SKM-1 treated with dmso at 0.1 percent for 144 hours (cell line): Measurements from ENCODE around the gene RD3L.
"Not testable (repeated sequence)": the region's sequence is repeated elsewhere in the genome, so short reads cannot be mapped to it uniquely, and the experiment has no call there.

Source experiments
- DNase-seq: peaks from one replicate; lab custom pipeline; 2025; ENCODE audit not compliant: unreplicated experiment; lab: John Stamatoyannopoulos, UW

The RD3L gene

GRCh38 chr14:103928011-103928890, 14.1 kb downstream of the RD3L start, which contains the start of gene TDRD9:
TSS of gene TDRD9 (plus strand) at chr14:103928456. CDS start at chr14:103928510, 54 bp downstream.
- DNase-seq, result no peak

- DNase-seq, result no peak
Observed at GRCh38 chr14:103927566-103927965, 14.8 kb downstream of the RD3L start.

GRCh38 chr14:103925316-103925715, 17.0 kb downstream of the RD3L start:
- DNase-seq, result no peak

- DNase-seq, result no peak
Observed at GRCh38 chr14:103923863-103924262, 18.5 kb downstream of the RD3L start.

- DNase-seq, result not testable (repeated sequence)
Observed at GRCh38 chr14:103921855-103922200, 20.5 kb downstream of the RD3L start.

- DNase-seq, result peak; percentile 61
Observed at GRCh38 chr14:103920981-103921854, 21.1 kb downstream of the RD3L start.

GRCh38 chr14:103916636-103917262, 25.6 kb downstream of the RD3L start:
- DNase-seq, result no peak

GRCh38 chr14:103915616-103916015, 26.7 kb downstream of the RD3L start:
- no peak for DNase-seq

GRCh38 chr14:103910984-103911383, 31.3 kb downstream of the RD3L start:
- DNase-seq, result no peak

- DNase-seq, result peak; percentile 22
Observed at GRCh38 chr14:103910262-103910935, 31.9 kb downstream of the RD3L start.

- no peak for DNase-seq
Observed at GRCh38 chr14:103909531-103910261, 32.6 kb downstream of the RD3L start.

GRCh38 chr14:103908580-103908979, 33.7 kb downstream of the RD3L start:
- no peak for DNase-seq

- DNase-seq, result no peak
Observed at GRCh38 chr14:103905842-103906456, 36.4 kb downstream of the RD3L start.

GRCh38 chr14:103904493-103905107, 37.7 kb downstream of the RD3L start:
- no peak for DNase-seq

GRCh38 chr14:103899833-103900232, 42.5 kb downstream of the RD3L start:
- no peak for DNase-seq

GRCh38 chr14:103899316-103899715, 43.0 kb downstream of the RD3L start:
- no peak for DNase-seq

- no peak for DNase-seq
Observed at GRCh38 chr14:103898711-103899110, 43.6 kb downstream of the RD3L start.

GRCh38 chr14:103898204-103898603, 44.1 kb downstream of the RD3L start:
- DNase-seq, result no peak
